ENCODE results near the gene CRY1. TPM values are rescaled to one million over a fixed set of nuclear protein-coding genes. Genes with fewer than 3 reads are reported as not detected.

Gene CRY1
- total RNA-seq = 4.8 and 15.8 TPM in 2 replicates

GRCh38 chr12:107093417-107094182, at the start of gene CRY1:
TSS of gene CRY1 (minus strand) at chr12:107093549. CDS start at chr12:107092961, 588 bp downstream.

DNA sequence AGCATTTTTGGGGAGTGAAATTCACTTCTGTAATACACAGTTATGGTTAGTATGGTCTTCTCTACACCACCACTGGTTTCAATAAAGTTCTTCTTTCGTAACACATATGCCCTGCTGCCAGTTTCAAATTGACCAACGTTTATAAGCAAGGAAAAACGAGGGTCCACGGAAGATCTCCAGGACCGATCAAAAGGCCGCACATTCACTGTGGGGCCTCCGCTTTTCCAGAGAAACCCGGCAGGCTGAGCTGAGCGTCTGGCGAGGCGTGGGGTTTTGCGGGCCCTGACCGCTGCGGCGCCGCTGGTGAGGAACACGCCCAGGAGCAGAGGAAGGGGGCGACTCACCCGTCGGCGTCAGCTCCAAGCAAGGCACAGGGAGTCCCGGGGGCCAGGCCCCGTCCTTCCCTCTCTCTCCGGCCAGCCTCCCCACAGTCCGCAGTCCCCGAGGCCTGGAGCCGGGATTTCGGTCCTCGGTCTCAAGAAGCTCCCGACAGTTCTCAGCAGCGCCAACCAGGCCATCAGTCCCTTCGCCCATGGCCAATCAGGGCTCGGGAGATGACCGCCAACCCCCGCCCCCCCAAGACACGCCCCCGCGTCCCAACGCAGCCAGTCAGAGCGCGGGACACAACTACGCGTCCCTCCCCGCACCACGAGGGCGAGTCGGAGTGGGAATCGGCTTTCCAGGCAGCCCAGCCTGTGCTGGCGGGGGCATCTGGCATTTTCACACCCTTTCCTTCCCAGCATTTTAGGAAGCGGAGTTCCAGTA, 106.5 kb downstream of the CRY1 start, which contains the start of gene MTERF2:
Gene MTERF2 (minus strand): TSS at position 522 of the 765 bp plus-strand sequence. CDS start 8,432 bp downstream, outside the sequence.

GRCh38 chr12:106955377-106956047, 137.8 kb downstream of the CRY1 start, which contains the start of gene TMEM263:
TSS of gene TMEM263 (plus strand) at chr12:106955907. CDS start at chr12:106967117, 11,210 bp downstream.

Other genes with a start within 250 kb of the CRY1 start
- 37.6 and 38.2 TPM in 2 replicates for gene TMEM263, start 137.6 kb downstream of the CRY1 start, total RNA-seq
- gene MTERF2, start 106.4 kb downstream of the CRY1 start, total RNA-seq = 1.7 and 3.5 TPM in 2 replicates

All from hair follicular keratinocyte (primary cell).